ENCODE results near the gene SFSWAP. TPM values are rescaled to one million over a fixed set of nuclear protein-coding genes. Genes with fewer than 3 reads are reported as not detected.

SFSWAP gene
- total and polyA plus RNA-seq, 2 of the 8 experiments (the other 6 are each of a cell fraction or from before 2014, with no cell fraction given), result 36.5 to 49.5 TPM

GRCh38 chr12:131789638-131790037, 78.7 kb downstream of the SFSWAP start (continued):
- TF ChIP-seq CHD7 (IDR thresholded peaks at IDR 0.05; ENCODE audit: insufficient replicate concordance, low read length) (no peak), TCF12 (IDR thresholded peaks at IDR 0.05; ENCODE audit: low read depth, low read length) (no peak), ATF3 (IDR thresholded peaks at IDR 0.05; ENCODE audit: insufficient read depth, low read depth, low read length) (no peak), CBX8 (IDR thresholded peaks at IDR 0.05; ENCODE audit: borderline replicate concordance, low read depth, low read length) (no peak), POLR2A (IDR thresholded peaks at IDR 0.05; ENCODE audit: control extremely low read depth in 1 of 2, low read depth in 2 of 2, low read length in 2 of 2) (no peak), E2F6 (IDR thresholded peaks at IDR 0.05) (no peak), ASH2L (IDR thresholded peaks at IDR 0.05; ENCODE audit: low read length) (no peak), CHD1 (IDR thresholded peaks at IDR 0.05; ENCODE audit: low read depth, low read length) (no peak), SIRT6 (IDR thresholded peaks at IDR 0.05; ENCODE audit: low read length) (no peak), BRCA1 (IDR thresholded peaks at IDR 0.05; ENCODE audit: low read depth, low read length) (no peak)
